ENCODE data around the gene JADE1.
A peak's percentile ranks its signal among the peaks of the same experiment; 100 is the strongest.

The JADE1 gene

GRCh38 chr4:128810871-128811570 lies 1.5 kb downstream of the JADE1 start:
- DNase-seq = peak; percentile 22 to 59

GRCh38 chr4:128811571-128812441 lies 2.3 kb downstream of the JADE1 start:
- DNase-seq = peak; percentile 60 to 77

- peak; percentile 58 to 60 for DNase-seq
Observed at GRCh38 chr4:128812442-128813235, 3.1 kb downstream of the JADE1 start.

- no peak for DNase-seq
Observed at GRCh38 chr4:128813965-128814364, 4.5 kb downstream of the JADE1 start.

- no peak for DNase-seq
Observed at GRCh38 chr4:128818442-128818841, 8.9 kb downstream of the JADE1 start.

- no peak for DNase-seq
Observed at GRCh38 chr4:128819082-128819742, 9.7 kb downstream of the JADE1 start.

- DNase-seq = no peak
Observed at GRCh38 chr4:128820671-128821070, 11.2 kb downstream of the JADE1 start.

GRCh38 chr4:128821151-128821550 lies 11.7 kb downstream of the JADE1 start:
- DNase-seq = no peak

GRCh38 chr4:128823025-128823661 lies 13.6 kb downstream of the JADE1 start:
- peak; percentile 41 to 55 for DNase-seq

- DNase-seq = no peak
Observed at GRCh38 chr4:128825226-128825625, 15.7 kb downstream of the JADE1 start.

- DNase-seq = no peak
Observed at GRCh38 chr4:128827296-128827695, 17.8 kb downstream of the JADE1 start.

GRCh38 chr4:128830906-128831503 lies 21.5 kb downstream of the JADE1 start:
- no peak for DNase-seq

- DNase-seq = no peak
Observed at GRCh38 chr4:128831531-128832242, 22.2 kb downstream of the JADE1 start.

GRCh38 chr4:128832243-128832625 lies 22.7 kb downstream of the JADE1 start:
- DNase-seq = no peak

GRCh38 chr4:128835498-128836222 lies 26.2 kb downstream of the JADE1 start:
- no peak for DNase-seq

GRCh38 chr4:128837198-128837597 lies 27.7 kb downstream of the JADE1 start:
- no peak for DNase-seq

GRCh38 chr4:128837679-128838078 lies 28.2 kb downstream of the JADE1 start:
- no peak for DNase-seq

- no peak for DNase-seq
Observed at GRCh38 chr4:128840711-128841318, 31.3 kb downstream of the JADE1 start.

GRCh38 chr4:128841402-128841801 lies 31.9 kb downstream of the JADE1 start:
- no peak for DNase-seq

GRCh38 chr4:128844931-128845330 lies 35.4 kb downstream of the JADE1 start:
- no peak for DNase-seq
